HG03571 (cell line): ENCODE data around the gene TTLL1.
"Not testable (repeated sequence)": the region's sequence is repeated elsewhere in the genome, so short reads cannot be mapped to it uniquely, and the experiment has no call there.

Experiments
- ATAC-seq: cut with Tn5 transposase; IDR thresholded peaks from one replicate; pipeline ENCODE4 v1.9.1; 2021; ENCODE audit not compliant: unreplicated experiment

Gene TTLL1

DNA sequence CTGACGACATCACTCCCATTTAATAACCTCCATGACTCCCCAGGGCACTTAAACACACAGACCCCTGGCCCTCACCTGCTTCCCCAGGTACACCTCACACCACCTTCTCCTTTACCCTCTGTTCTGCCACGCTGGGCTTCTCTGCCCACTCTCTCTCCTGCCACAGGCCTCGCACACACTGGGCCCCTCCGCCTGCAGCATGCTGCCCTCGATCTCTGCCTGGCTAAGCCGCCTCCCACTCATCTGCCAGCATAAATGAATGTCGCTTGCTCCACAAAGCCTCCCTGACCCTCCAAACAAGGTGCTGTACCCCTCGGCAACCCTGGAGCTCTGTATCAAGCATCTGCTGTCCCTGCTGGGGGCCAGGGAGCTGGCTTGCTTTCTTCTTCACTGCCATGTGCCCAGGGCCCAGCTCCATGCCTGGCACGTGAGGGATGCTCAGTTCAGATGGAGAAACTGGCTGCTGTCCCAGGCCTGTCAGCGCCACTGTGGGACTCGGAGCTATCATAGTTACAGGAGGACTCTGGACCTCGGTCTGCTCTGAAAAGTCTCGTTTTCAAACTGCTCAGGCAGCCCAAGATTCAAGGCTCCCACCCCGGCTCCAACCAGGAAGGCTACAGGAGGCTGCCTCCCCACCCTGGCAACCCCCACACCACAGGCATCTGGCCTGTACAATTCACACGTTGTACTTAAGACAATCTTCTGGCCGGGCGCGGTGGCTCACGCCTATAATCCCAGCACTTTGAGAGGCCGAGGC is 11.9 kb downstream of the TTLL1 start:
- no peak for ATAC-seq

DNA sequence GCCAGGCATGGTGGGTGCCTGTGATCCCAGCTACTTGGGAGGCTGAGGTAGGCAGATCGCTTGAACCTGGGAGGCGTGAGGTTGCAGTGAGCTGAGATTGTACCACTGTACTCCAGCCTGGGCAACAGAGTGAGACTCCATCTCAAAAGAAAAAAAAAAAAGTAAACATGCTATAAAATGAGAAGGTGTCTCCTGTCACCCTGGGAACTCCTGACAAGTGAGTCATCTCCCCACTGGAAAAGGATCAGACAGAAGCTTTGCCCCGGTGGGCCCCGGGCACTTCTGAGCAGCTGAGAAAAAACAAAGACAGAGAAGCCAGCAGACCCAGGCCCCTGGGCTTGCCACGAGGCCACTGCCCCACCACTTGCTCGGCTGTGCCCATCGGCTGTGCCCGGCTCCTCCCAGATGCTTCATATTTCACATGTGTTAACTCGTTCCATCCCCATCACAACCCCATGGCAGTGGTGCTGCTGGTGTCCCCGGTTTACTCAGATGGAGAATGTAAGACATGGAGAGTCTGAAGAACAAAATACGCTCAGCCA is 22.3 kb downstream of the TTLL1 start:
- no peak for ATAC-seq

DNA sequence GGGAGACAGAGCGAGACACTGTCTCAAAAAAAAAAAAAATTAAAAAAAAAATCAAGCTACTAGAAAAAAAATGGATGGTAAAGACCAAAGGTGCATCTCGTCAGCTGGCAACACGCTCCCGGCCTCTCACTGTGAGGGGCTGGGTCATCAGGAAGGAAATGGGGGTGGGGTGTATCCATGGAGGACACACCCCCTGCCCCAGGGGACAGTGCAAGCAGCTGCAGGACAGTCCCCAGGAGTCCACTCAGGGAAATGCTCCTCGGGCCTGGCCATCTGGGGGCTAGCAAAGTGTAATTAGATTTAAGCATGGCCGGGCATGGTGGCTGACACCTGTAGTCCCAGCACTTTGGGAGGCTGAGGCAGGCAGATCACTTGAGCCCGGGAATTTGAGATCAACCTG is 23.1 kb downstream of the TTLL1 start:
- no peak for ATAC-seq

DNA sequence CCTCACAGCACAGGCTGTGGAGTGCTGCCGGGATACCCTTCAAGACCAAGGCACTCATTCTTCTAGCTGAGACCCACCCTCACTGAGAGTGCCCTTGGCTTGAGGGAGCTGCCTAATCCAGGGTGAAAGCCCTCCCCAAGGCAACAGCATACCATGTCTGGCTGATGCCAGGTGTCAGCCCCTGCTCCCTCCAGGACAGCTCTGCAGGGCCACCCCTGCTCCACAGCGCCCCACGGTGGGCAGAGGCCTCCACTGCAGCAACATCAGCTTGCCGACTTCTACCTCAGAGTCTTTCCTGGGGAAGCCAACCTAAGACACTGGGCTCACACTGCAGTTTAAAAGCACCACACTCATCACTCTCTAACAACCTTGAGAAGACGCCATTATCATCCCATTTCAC is 29.0 kb downstream of the TTLL1 start:
- no peak for ATAC-seq

DNA sequence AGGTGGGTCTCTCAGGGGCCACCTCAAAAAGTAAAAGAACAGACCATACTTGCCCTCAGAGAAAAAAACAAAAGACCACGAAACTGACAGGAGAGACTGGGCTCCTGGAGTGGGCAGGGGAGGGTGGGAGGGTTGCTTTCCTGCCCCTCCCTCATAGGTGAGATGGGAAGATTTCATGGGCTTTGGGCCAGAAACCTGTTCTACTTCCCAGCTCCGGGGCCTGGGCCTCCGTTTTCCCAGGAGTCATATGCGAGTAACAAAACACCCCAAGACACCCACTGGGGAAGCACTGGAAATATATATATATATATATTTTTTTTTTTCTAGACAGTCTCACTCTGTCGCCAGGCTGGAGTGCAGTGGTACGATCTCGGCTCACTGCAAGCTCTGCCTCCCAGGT is 31.6 kb downstream of the TTLL1 start:
- no peak for ATAC-seq

DNA sequence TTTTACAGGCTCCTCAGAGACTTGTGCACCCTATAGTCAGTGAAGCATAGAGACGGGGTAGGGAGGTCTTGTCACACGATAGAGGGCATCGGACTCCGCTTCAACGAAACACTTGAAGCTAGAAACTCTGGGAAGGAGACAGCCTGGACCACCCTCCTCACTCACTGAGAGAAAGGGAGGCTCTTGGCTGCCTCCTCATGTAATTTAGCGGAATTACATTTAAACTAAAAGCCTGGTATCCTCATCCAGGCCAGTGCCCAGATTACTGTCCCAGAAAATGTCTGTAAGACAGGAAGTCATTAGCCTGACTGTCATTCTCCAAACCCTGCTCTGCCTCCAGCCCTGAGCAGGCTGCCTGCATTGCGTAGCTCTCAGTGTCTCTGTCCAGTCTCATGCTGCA is 36.0 kb downstream of the TTLL1 start:
- no peak for ATAC-seq

DNA sequence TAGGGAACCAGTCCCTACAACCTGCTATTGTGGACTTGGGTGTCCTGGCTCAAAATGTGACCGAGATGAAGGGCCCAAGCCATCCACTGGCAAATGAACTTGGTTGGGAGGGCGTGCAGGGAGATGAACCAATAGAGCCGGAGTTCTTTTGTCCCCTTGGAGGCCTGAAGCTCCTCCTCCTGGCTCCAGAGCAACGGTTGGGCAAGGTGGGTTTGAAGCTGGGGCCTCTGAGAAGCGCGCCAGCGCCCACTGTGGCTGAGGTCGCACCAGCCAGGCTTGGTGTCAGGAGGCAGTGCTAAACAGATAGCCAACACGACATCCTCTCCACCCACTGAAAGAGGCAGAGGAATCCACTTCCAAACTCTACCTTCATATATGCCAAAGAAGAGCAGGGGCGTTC is 38.2 kb downstream of the TTLL1 start:
- ATAC-seq = no peak

DNA sequence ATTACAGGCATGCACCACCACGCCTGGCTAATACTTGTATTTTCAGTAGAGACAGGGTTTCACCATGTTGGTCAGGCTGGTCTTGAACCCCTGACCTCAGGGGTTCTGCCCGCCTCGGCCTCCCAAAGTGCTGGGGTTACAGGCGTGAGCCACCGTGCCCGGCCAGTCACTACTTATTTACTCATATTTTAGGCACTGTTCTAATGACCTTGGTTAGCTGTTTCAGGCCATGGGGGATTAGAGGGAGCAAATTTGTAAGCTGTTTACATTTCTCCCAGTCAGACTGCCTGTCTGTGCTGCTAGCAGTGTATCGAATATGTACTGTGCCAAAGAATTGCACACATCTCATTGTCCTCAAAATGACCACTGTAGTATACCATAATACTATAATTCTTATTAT is 41.6 kb downstream of the TTLL1 start:
- ATAC-seq = no peak

DNA sequence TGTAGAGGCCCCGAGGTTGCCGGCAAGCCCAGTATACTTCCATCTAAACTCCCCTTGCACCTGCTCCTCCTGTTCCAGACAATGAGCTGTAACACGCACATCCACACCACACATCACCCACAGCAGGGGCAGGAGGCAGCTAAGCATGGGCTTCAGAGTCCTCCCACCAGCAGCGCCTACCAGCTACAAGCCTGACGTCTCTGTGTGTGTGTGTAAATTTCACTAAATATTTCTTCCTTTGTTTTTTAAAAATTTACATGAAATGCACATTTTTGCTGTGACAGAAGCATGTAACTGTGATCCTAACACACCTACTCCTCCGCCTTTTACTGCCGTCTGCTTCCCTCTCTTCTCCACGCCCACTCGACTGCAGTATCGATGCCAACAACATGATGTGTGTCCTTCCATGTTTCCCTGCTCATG is 44.9 kb downstream of the TTLL1 start:
- ATAC-seq = no peak

DNA sequence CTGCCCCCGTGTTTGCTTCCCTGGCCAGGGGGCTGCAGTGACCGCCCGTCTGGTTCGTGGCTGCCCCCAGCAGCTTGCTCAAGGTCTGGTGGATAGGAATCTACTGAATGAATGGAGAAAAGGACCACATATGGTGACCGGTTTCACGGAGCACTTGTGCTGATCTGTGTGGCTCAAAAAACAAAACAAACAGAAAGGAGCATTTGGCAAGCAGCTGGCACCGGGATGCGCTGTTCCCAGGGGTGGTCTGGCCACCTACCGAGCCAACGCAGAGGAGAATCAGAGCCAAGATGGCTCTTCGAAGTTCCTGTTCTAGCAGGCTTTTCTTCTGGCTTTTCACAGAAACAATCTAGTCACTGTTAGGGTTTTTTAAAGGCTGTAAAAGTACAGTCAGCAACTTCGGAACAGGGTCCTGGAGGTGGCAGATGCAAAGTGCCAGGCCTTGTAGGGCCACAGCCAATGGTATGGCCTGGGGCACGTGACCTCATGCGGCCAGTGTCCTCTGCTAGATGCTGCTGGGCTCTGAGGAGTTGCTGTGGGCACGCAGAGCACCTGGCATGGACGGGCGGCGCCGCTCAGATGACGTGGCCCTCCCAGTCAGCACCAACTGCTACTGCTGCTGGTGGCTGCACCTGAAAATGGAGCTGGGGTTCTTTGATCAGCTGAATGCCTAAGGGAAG is 47.0 kb downstream of the TTLL1 start:
- no peak for ATAC-seq

DNA sequence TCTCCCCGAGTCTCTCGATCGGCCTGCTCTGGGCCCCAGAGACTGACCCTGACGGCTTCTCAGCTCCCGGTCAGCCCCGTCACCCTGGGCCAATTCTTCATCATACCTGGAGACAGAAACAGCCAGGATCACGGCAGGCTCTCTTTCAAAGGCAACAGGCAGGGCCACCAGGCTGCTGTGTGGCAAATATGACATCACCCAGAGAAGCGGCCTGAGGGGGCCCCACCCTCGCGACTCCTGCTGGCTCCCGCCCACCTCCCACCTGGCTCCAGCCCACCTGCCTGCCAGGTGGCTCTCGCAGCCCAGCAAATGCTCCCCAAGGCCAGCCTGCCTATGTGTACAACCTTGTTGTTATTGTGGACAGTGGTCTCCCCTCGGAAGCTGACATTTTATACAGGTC is 49.4 kb downstream of the TTLL1 start:
- no peak for ATAC-seq

DNA sequence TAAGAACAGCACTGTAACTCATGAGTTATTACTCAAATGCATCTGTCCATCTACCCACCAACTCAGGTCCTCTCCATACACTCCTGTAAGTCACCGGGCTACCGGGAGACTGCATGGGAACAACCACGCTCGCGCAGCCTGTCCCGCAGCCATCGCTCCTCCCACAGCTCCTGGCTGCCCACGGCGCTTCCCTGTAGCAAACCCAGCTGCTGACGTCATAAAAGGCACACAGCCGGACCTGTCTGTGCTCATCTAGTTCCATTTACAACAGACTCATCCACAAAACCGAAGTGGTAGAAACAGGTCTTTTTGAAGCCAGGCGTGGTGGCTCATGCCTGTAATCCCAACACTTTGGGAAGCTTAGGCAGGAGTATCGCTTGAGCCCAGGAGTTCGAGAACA is 50.9 kb downstream of the TTLL1 start:
- ATAC-seq = no peak

DNA sequence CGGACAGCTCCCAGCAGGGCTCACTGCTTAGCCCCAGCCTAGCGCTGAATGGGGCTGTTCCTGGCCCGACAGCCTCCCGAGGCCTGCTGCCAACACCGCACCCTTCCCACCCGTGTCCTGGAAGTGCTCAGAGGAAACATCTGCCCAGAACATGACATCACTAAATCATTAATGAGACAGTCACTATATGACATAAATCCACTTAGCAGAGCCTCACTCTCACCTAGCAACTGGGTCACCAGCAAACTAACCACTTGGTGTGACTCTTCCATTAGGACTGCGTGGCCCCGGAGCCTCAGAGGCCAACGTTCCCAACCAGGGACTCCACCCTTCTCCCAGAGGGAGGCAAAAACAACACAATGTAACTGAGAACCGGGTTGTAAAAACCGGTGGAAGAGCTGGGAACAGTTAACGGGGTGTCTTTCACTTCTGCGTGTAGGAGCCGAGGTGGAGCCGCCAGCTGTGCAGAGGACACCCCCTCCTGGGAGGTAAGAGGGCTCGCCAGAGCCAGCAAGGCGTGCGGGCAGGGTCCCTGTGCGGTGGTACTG is 52.8 kb downstream of the TTLL1 start:
- no peak for ATAC-seq

DNA sequence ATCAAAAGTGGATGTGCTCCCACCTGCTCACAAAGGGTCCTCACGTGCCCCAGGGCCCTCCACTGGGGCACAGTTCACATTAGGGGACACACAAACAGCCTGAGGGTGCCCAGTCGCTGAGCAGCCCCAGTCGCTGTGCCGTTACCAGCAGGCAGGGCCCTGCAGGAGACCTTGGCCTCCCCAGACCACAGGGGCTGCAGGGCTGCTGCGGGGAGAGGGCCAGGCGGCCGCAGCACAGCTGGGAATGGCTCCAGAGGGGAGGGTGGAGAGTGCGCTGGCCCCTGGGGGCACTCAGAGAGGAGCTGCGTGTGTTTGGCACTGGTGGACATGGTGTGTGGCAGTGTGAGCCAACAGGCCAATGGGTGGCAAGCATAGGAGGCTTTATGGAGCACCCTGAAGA is 53.9 kb downstream of the TTLL1 start:
- no peak for ATAC-seq

DNA sequence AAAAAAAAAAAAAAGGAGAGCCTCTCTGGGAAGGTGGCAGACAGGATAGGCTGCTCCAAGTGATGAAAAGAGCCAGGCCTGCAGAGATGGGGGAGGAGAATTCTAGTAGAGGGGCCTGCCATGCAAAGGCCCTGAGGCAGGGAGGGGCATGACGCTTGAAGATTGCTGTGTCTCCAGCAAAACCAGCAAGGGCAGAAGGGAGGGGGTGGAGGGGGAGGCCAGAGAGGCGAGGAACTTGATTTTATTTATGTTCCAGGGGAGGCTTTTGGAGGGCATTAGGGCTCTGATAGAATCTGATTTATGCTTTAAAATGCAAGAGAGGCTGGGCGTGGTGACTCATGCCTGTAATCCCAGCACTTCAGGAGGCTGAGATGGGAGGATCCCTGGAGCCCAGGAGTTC is 57.6 kb downstream of the TTLL1 start:
- ATAC-seq = no peak

DNA sequence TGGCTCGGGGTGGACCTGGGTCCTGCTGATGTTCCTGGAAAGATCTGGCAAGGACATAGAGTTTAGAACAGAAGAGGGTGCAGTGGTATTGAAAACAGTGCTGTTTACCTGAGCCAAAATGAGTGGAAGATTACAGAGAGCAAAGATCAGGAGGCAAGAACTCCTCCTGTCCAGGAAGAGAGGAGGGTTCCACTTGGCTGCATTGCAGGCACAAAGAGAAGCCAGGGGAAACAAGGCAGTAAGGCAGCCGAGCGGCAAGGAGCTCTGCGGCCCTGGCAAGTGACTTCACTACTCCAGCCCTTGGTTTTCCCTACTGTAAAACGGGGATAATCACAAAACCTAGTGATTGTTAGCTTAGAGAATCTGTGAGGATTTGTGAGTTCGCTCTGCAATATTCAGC is 70.6 kb downstream of the TTLL1 start:
- no peak for ATAC-seq

DNA sequence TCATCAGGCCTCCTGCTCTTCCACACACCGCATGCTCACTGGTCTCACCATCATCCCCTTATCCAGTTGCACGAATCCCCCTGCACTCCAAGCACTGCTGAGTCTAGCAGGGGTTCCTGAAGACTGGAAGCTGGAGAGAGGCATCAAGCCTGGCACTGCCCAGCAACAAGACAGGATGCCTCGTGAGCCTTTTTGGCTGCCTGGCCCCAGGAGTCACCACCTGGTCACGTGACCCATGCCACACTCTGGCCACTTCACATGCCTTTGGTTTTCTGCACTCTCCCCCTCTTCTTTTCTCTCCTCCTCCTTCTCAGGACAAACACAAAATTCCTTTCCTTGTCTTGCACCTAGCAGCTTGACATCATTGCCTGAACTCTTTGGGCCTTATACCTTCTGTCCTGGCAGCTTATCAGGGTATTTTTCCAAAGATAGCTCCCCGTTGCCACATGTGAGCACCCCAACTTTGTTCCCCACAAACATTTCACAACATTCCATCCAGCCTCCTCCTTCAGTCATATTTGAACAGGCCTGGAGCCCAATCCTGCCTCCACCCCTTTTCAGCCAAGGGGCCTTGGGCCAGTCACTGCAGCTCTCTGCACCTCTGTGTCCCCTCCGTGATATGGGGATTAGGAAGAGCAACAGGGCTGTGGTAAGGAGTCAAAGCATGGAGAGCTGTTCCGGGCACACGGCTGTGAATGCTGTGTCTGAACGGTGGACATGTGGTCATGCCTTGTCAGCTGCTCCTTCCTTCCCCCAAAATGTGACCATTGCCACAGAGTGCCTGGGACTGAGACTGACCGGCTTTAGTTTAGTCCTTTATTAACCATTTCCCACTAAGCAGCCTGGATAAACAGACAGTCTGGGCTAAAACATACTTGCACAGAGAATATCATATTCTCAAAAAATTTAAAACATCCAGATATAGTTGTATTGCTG is 71.4 kb downstream of the TTLL1 start:
- no peak for ATAC-seq

DNA sequence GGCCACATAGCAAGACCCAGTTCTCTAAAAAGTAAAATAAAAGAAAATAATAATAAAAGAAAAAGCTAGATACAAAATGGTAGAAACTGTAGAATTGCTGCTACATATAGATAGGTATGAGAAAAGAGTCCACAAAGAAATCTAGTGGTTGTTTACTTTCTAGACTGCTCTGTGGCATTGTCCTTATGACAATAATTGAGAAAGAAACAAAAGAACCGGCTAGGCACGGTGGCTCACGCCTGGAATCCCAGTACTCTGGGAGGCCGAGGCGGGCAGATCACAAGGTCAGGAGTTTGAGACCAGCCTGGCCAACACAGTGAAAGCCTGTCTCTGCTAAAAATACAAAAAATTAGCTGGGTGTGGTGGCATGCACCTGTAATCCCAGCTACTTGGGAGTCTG is 73.0 kb downstream of the TTLL1 start:
- not testable (repeated sequence) for ATAC-seq

DNA sequence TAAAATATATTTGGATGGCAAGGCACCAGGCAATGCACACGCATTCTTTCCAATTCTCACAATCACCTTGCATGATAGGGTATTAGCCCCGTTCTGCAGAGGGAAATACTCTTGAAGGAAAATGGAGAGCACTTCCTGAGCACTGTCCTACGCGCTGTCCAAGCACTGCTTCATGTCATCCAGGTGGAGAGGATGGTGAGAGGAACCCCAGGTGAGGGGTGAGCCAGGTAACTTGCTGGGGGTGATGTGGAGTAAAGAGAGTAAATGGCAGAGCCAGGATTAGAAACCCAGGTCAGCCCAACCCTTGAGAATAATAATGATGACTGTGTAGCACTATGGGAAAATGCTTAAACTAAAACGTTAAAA is 73.5 kb downstream of the TTLL1 start:
- no peak for ATAC-seq

DNA sequence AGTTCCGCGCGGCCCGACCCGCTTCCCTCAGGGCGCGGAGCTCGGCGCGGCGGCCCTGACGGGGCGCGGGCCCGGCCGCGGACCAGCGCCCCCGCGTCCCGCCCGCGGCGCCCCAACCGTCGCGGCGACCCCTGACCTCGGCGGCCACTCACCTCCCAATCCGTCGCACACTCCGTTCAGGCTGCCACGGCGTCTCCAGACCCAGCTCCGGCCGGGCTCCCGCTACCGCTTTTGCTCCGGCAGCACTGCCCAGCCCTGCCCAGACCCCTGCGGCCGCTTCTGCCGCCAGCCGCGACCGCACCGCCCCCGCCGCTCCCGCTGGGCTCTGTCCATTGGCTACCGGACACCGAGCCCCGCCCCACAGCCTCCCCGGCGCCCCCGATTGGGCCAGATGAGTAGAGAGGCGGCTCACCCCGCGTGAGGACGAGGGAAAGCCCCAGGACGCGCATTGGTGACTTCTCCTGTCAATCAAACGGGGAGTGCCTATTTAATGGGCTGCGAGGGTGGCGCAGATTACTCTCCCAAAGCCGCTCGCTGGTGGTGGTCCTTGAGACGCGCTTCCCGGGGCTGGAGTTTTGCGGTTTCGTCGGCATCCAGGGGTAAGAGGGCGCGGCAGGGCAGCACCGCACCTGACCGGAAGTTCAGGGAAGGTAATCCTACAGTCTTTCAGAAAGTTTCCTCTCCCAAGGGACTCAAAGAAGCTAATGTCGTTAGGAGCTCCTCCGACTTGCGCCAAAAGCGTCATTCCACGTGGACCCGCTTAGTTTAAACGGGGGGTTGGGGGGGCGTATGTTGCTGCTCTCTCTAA is 74.1 kb downstream of the TTLL1 start, which contains the start of gene PACSIN2:
TSS of gene PACSIN2 (minus strand) at position 281 of the 808 bp plus-strand sequence. CDS start 103,069 bp downstream, outside the sequence.
- peak; percentile 90 for ATAC-seq
